ENCODE measurements around the gene MARS1. TPM values are rescaled to one million over a fixed set of nuclear protein-coding genes. Genes with fewer than 3 reads are reported as not detected.
"Not testable (repeated sequence)": the region's sequence is repeated elsewhere in the genome, so short reads cannot be mapped to it uniquely, and the experiment has no call there.

The MARS1 gene
- total RNA-seq (117 and 124 TPM in 2 replicates), polyA plus RNA-seq (147 and 158 TPM in 2 replicates)

GRCh38 chr12:57487597-57488401, at the start of gene MARS1:
Gene MARS1 (plus strand): TSS chr12:57488068. CDS start chr12:57488091, 23 bp downstream.
- H2AFZ ChIP-seq = peak within 1 kb of the TSS; percentile 36

GRCh38 chr12:57438400-57438799, 49.5 kb upstream of the MARS1 start:
- no peak for DNase-seq (ENCODE audit: low spot score)
- Histone ChIP-seq H3K9me3 (ENCODE audit: low read depth) (no peaks in the 10 kb centered on the region), H3K36me3 (replicated peaks; ENCODE audit: insufficient read depth, low read depth) (no peaks in the 10 kb centered on the region), H3K9me2 (replicated peaks; ENCODE audit: insufficient read depth) (no peaks in the 10 kb centered on the region), H4K20me1 (ENCODE audit: insufficient read depth, poor library complexity, severe bottlenecking) (no peaks in the 10 kb centered on the region), H2AFZ (no peak overlapping the region), H3K27me3 (no peaks in the 10 kb centered on the region), H3K79me2 (no peaks in the 10 kb centered on the region), H3K27ac (no peak overlapping the region), H3K4me1 (ENCODE audit: insufficient read depth) (no peaks in the 10 kb centered on the region), H3K4me2 (no peak overlapping the region), H3K4me3 (no peak overlapping the region)
- TF ChIP-seq EZH2 (IDR thresholded peaks at IDR 0.05; ENCODE audit: borderline replicate concordance) (no peak), CTCF (IDR thresholded peaks at IDR 0.05; ENCODE audit: poor library complexity) (no peak), EZH2phosphoT487 (IDR thresholded peaks at IDR 0.05; ENCODE audit: low read depth, severe bottlenecking, unreplicated experiment) (no peak)
- WGBS (ENCODE audit: low lambda C conversion rate, missing lambda C conversion rate) = 74% methylated on average over 1 of the region's 1 CpG

More at GRCh38 chr12:57487597-57488401, at the start of gene MARS1:
- H4K20me1 ChIP-seq (ENCODE audit: insufficient read depth, poor library complexity, severe bottlenecking) = peaks cover 2% of the 10 kb centered on the region
- H3K27me3 ChIP-seq = no peaks in the 10 kb centered on the region
- peaks cover 27% of the 10 kb centered on the region for H3K79me2 ChIP-seq
- no peaks in the 10 kb centered on the region for H3K36me3 ChIP-seq (replicated peaks; ENCODE audit: insufficient read depth, low read depth)
- H3K9me2 ChIP-seq (replicated peaks; ENCODE audit: insufficient read depth) = no peaks in the 10 kb centered on the region
- peak within 1 kb of the TSS; percentile 42 for H3K27ac ChIP-seq
- H3K9me3 ChIP-seq (ENCODE audit: low read depth) = no peaks in the 10 kb centered on the region
- peak within 1 kb of the TSS; percentile 87 for H3K4me2 ChIP-seq
- TF ChIP-seq CTCF (IDR thresholded peaks at IDR 0.05; ENCODE audit: poor library complexity) (peak; percentile 34), EZH2 (IDR thresholded peaks at IDR 0.05; ENCODE audit: borderline replicate concordance) (no peak)
- WGBS (ENCODE audit: low lambda C conversion rate, missing lambda C conversion rate) = 14% methylated on average over 46 of the region's 47 CpGs
- peak within 1 kb of the TSS; percentile 39 for H3K4me3 ChIP-seq
- peaks cover 11% of the 10 kb centered on the region for H3K4me1 ChIP-seq (ENCODE audit: insufficient read depth)
- peak; percentile 97 for DNase-seq (ENCODE audit: low spot score)

- Histone ChIP-seq H4K20me1 (ENCODE audit: insufficient read depth, poor library complexity, severe bottlenecking) (no peaks in the 10 kb centered on the region), H3K4me1 (ENCODE audit: insufficient read depth) (no peaks in the 10 kb centered on the region), H3K4me2 (no peak overlapping the region), H3K9me2 (replicated peaks; ENCODE audit: insufficient read depth) (no peaks in the 10 kb centered on the region), H3K27me3 (no peaks in the 10 kb centered on the region), H3K27ac (no peak overlapping the region), H2AFZ (no peak overlapping the region), H3K4me3 (no peak overlapping the region), H3K79me2 (no peaks in the 10 kb centered on the region), H3K9me3 (ENCODE audit: low read depth) (no peaks in the 10 kb centered on the region), H3K36me3 (replicated peaks; ENCODE audit: insufficient read depth, low read depth) (no peaks in the 10 kb centered on the region)
- DNase-seq (ENCODE audit: low spot score) = no peak
- TF ChIP-seq EZH2phosphoT487 (IDR thresholded peaks at IDR 0.05; ENCODE audit: low read depth, severe bottlenecking, unreplicated experiment) (no peak), CTCF (IDR thresholded peaks at IDR 0.05; ENCODE audit: poor library complexity) (no peak), EZH2 (IDR thresholded peaks at IDR 0.05; ENCODE audit: borderline replicate concordance) (no peak)
- 69% methylated on average over 4 of the region's 4 CpGs for WGBS (ENCODE audit: low lambda C conversion rate, missing lambda C conversion rate)
These were observed 48.1 kb upstream of the MARS1 start for GRCh38 chr12:57439762-57440266.

- not testable (repeated sequence) for H3K27me3 ChIP-seq; H3K4me1 ChIP-seq (ENCODE audit: insufficient read depth); H2AFZ ChIP-seq; H3K27ac ChIP-seq; H3K4me2 ChIP-seq; H3K36me3 ChIP-seq (replicated peaks; ENCODE audit: insufficient read depth, low read depth); H3K9me3 ChIP-seq (ENCODE audit: low read depth); H4K20me1 ChIP-seq (ENCODE audit: insufficient read depth, poor library complexity, severe bottlenecking); H3K4me3 ChIP-seq; DNase-seq (ENCODE audit: low spot score); H3K9me2 ChIP-seq (replicated peaks; ENCODE audit: insufficient read depth); H3K79me2 ChIP-seq
- 96% methylated on average over 2 of the region's 2 CpGs for WGBS (ENCODE audit: low lambda C conversion rate, missing lambda C conversion rate)
These were observed 46.5 kb upstream of the MARS1 start for GRCh38 chr12:57441393-57441792.

Data from hepatocyte (in vitro differentiated cells).